IPS DF 6.9 (cell line): ENCODE results near the gene CCDC9B.

ENCODE experiments used
- DNase-seq: peaks from one replicate; pipeline ENCODE4 v3.0.0-alpha.2; 2013; ENCODE audit warnings: low read depth, low spot score
- H3K27ac ChIP-seq: one replicate; pipeline ENCODE4 v1.5.1; 2013; ENCODE audit warnings: low read length, control low read depth
- H3K27me3 ChIP-seq: 2 replicates; pipeline ENCODE4 v1.6.1; 2013; ENCODE audit warnings: mild to moderate bottlenecking, low read length; ENCODE audit not compliant: control insufficient read depth, insufficient read depth
- H3K36me3 ChIP-seq: 2 replicates; pipeline ENCODE4 v1.6.1; 2013; ENCODE audit warnings: low read length; ENCODE audit not compliant: control insufficient read depth, insufficient read depth
- H3K4me1 ChIP-seq: 2 replicates; pipeline ENCODE4 v1.6.1; 2013; ENCODE audit warnings: low read length; ENCODE audit not compliant: control insufficient read depth, insufficient read depth
- H3K4me3 ChIP-seq: 2 replicates; pipeline ENCODE4 v1.5.1; 2013; ENCODE audit warnings: mild to moderate bottlenecking, low read length
- H3K9me3 ChIP-seq: 2 replicates; pipeline ENCODE4 v1.6.1; 2013; ENCODE audit warnings: low read length, inconsistent platforms; ENCODE audit not compliant: control insufficient read depth, insufficient read depth
- WGBS: extraction: QIAGEN DNeasy Blood & Tissue Kit; methylation state at CpG from one replicate; pipeline ENCODE4 v1.1.7; 2013; ENCODE audit warnings: mixed read lengths, missing lambda C conversion rate; ENCODE audit not compliant: insufficient read length, insufficient coverage; 5-methylcytosine and 5-hydroxymethylcytosine counted together

The CCDC9B gene

GRCh38 chr15:40328176-40328575, 12.6 kb downstream of the CCDC9B start:
- Histone ChIP-seq H3K9me3 (no peaks in the 10 kb centered on the region), H3K4me3 (no peak overlapping the region), H3K4me1 (peaks cover 8% of the 10 kb centered on the region), H3K36me3 (no peaks in the 10 kb centered on the region), H3K27me3 (no peaks in the 10 kb centered on the region), H3K27ac (no peak overlapping the region)
- DNase-seq: no peak
- WGBS: no CpG with 5 or more reads among the region's 3 CpGs

- Histone ChIP-seq H3K9me3 (no peaks in the 10 kb centered on the region), H3K4me1 (peaks cover 9% of the 10 kb centered on the region), H3K4me3 (no peak overlapping the region), H3K27me3 (no peaks in the 10 kb centered on the region; the same call in 1 of the 2 replicates), H3K27ac (no peak overlapping the region), H3K36me3 (no peaks in the 10 kb centered on the region)
- WGBS: no CpG with 5 or more reads among the region's 6 CpGs
- DNase-seq: no peak
Measured at GRCh38 chr15:40327457-40327856, 13.3 kb downstream of the CCDC9B start.

- Histone ChIP-seq H3K4me3 (no peak overlapping the region), H3K4me1 (peaks cover 12% of the 10 kb centered on the region), H3K36me3 (no peaks in the 10 kb centered on the region), H3K9me3 (no peaks in the 10 kb centered on the region), H3K27ac (no peak overlapping the region), H3K27me3 (peaks cover 2% of the 10 kb centered on the region)
- DNase-seq: no peak
- no CpG with 5 or more reads among the region's 2 CpGs for WGBS
Measured at GRCh38 chr15:40325700-40326099, 15.0 kb downstream of the CCDC9B start.

- Histone ChIP-seq H3K27ac (no peak overlapping the region), H3K27me3 (peaks cover 2% of the 10 kb centered on the region), H3K4me1 (peaks cover 12% of the 10 kb centered on the region), H3K36me3 (no peaks in the 10 kb centered on the region), H3K9me3 (no peaks in the 10 kb centered on the region), H3K4me3 (no peak overlapping the region; the same call in 1 of the 2 replicates)
- WGBS: no CpG with 5 or more reads among the region's 2 CpGs
- no peak for DNase-seq
Measured at GRCh38 chr15:40325188-40325587, 15.6 kb downstream of the CCDC9B start.

GRCh38 chr15:40323953-40324937, 16.5 kb downstream of the CCDC9B start:
- no peak for DNase-seq
- Histone ChIP-seq H3K27ac (no peak overlapping the region), H3K4me1 (peaks cover 12% of the 10 kb centered on the region), H3K9me3 (no peaks in the 10 kb centered on the region), H3K27me3 (peaks cover 2% of the 10 kb centered on the region), H3K4me3 (peak overlapping the region; percentile 66), H3K36me3 (no peaks in the 10 kb centered on the region)
- no CpG with 5 or more reads among the region's 101 CpGs for WGBS

- DNase-seq: peak; percentile 93
- Histone ChIP-seq H3K36me3 (no peaks in the 10 kb centered on the region), H3K27me3 (peaks cover 2% of the 10 kb centered on the region), H3K9me3 (no peaks in the 10 kb centered on the region), H3K4me1 (peaks cover 8% of the 10 kb centered on the region), H3K27ac (no peak within 1 kb of the TSS), H3K4me3 (peak within 1 kb of the TSS; percentile 66)
- WGBS: no CpG with 5 or more reads among the region's 103 CpGs
Measured at GRCh38 chr15:40323239-40323952, 17.3 kb downstream of the CCDC9B start, which contains the start of gene INAFM2. TSS of gene INAFM2 (plus strand) at chr15:40323692. CDS start at chr15:40324056, 364 bp downstream.

GRCh38 chr15:40322531-40323238, 18.1 kb downstream of the CCDC9B start:
- H3K27ac ChIP-seq: no peak overlapping the region
- no CpG with 5 or more reads among the region's 26 CpGs for WGBS
- DNase-seq: no peak
- no peaks in the 10 kb centered on the region for H3K9me3 ChIP-seq
- peaks cover 7% of the 10 kb centered on the region; the same call in 1 of the 2 replicates for H3K4me1 ChIP-seq
- H3K27me3 ChIP-seq: peaks cover 2% of the 10 kb centered on the region
- peak overlapping the region; percentile 23; the same call in 1 of the 2 replicates for H3K4me3 ChIP-seq
- H3K36me3 ChIP-seq: no peaks in the 10 kb centered on the region

- peaks cover 2% of the 10 kb centered on the region for H3K27me3 ChIP-seq
- H3K4me3 ChIP-seq: no peak overlapping the region
- no peak overlapping the region for H3K27ac ChIP-seq
- H3K9me3 ChIP-seq: no peaks in the 10 kb centered on the region
- WGBS: no CpG with 5 or more reads among the region's 2 CpGs
- peaks cover 4% of the 10 kb centered on the region; the same call in 1 of the 2 replicates for H3K4me1 ChIP-seq
- no peak for DNase-seq
- H3K36me3 ChIP-seq: no peaks in the 10 kb centered on the region
Measured at GRCh38 chr15:40320931-40321371, 19.8 kb downstream of the CCDC9B start.

GRCh38 chr15:40320409-40320808, 20.3 kb downstream of the CCDC9B start:
- WGBS: no CpG with 5 or more reads among the region's 1 CpG
- H3K4me3 ChIP-seq: no peak overlapping the region
- no peak for DNase-seq
- no peaks in the 10 kb centered on the region for H3K36me3 ChIP-seq
- H3K9me3 ChIP-seq: no peaks in the 10 kb centered on the region
- H3K27ac ChIP-seq: no peak overlapping the region
- H3K4me1 ChIP-seq: peaks cover 4% of the 10 kb centered on the region; the same call in 1 of the 2 replicates
- H3K27me3 ChIP-seq: peaks cover 2% of the 10 kb centered on the region

- H3K9me3 ChIP-seq: no peaks in the 10 kb centered on the region
- no peak overlapping the region for H3K4me3 ChIP-seq
- H3K27me3 ChIP-seq: peaks cover 2% of the 10 kb centered on the region
- no CpG with 5 or more reads among the region's 4 CpGs for WGBS
- no peaks in the 10 kb centered on the region for H3K36me3 ChIP-seq
- DNase-seq: no peak
- H3K4me1 ChIP-seq: peaks cover 4% of the 10 kb centered on the region; the same call in 1 of the 2 replicates
- H3K27ac ChIP-seq: no peak overlapping the region
Measured at GRCh38 chr15:40317580-40317979, 23.2 kb downstream of the CCDC9B start.
